K562 (cell line): Measurements from ENCODE around the gene PRAME. TPM values are rescaled to one million over a fixed set of nuclear protein-coding genes. Genes with fewer than 3 reads are reported as not detected.

Experiments
- FIP1L1 ChIP-seq: fragments of 200-400 bp; formaldehyde crosslinking; IDR thresholded peaks from 2 replicates; pipeline ENCODE4 v1.6.1; 2018; ENCODE audit warnings: mild to moderate bottlenecking, low read depth, low read length; ENCODE audit not compliant: poor library complexity, severe bottlenecking
- GABPB1 ChIP-seq: sonication (generic); formaldehyde crosslinking; IDR thresholded peaks from 2 replicates; pipeline ENCODE4 v1.8.0; 2022; ENCODE audit warnings: mild to moderate bottlenecking, missing genetic modification reagents
- HDAC1 ChIP-seq, 2 experiments: fragments of 450-650 bp; IDR thresholded peaks; 2 replicates each; pipeline ENCODE4 v1.6.1; 2016 to 2017; ENCODE audit warnings: inconsistent platforms in 1 of 2, mild to moderate bottlenecking in 1 of 2, moderate library complexity in 1 of 2
- MYBL2 ChIP-seq, 2 experiments: fragments of 450-650 bp in 1 of 2; sonication (generic) in 1 of 2; formaldehyde crosslinking in 1 of 2; IDR thresholded peaks; 2 replicates each; pipeline versions ENCODE4 v1.6.1 to v1.8.1; 2017 to 2022; ENCODE audit warnings: borderline replicate concordance in 1 of 2, inconsistent platforms in 1 of 2, low read depth in 1 of 2, mild to moderate bottlenecking in 1 of 2, missing genetic modification reagents in 1 of 2, moderate library complexity in 1 of 2
- PHF8 ChIP-seq: fragments of 200-600 bp; sonication (generic); IDR thresholded peaks from 2 replicates; pipeline ENCODE4 v1.6.1; 2012; ENCODE audit warnings: mixed run types, mild to moderate bottlenecking, inconsistent platforms, low read length, moderate library complexity, borderline replicate concordance
- POLR2A ChIP-seq: fragments of 450-650 bp; conservative IDR thresholded peaks from 2 replicates; pipeline ENCODE4 v1.6.1; 2016
- POLR2AphosphoS2 ChIP-seq: IDR thresholded peaks from 2 replicates; pipeline ENCODE4 v1.6.1; 2012; ENCODE audit warnings: low read length, improper control_type of control experiment
- RBM15 ChIP-seq: fragments of 200-400 bp; formaldehyde crosslinking; IDR thresholded peaks from 2 replicates; pipeline ENCODE4 v1.6.1; 2018; ENCODE audit warnings: mild to moderate bottlenecking, low read length, moderate library complexity; ENCODE audit not compliant: insufficient read depth
- STAG1 ChIP-seq: sonication (generic); formaldehyde crosslinking; IDR thresholded peaks from 2 replicates; pipeline ENCODE4 v1.5.0; 2020; ENCODE audit warnings: missing genetic modification reagents, borderline replicate concordance
- TRIM24 ChIP-seq, 2 experiments: fragments of 450-650 bp; IDR thresholded peaks; 2 replicates each; pipeline ENCODE4 v1.6.1; 2016
- UBTF ChIP-seq, 2 experiments: IDR thresholded peaks; 2 replicates each; pipeline ENCODE4 v1.6.1; 2012; ENCODE audit warnings: improper control_type of control experiment in 2 of 2, low read depth in 2 of 2, low read length in 2 of 2, borderline replicate concordance in 1 of 2
- USF1 ChIP-seq: sonication (generic); formaldehyde crosslinking; IDR thresholded peaks from 2 replicates; pipeline ENCODE4 v1.9.0; 2022; ENCODE audit warnings: mild to moderate bottlenecking, missing genetic modification reagents
- ZC3H4 ChIP-seq: sonication (generic); formaldehyde crosslinking; IDR thresholded peaks from 2 replicates; pipeline ENCODE4 v1.9.0; 2021; ENCODE audit warnings: missing genetic modification reagents, borderline replicate concordance
- ZFP30 ChIP-seq: fragments of 250-450 bp; sonication (Bioruptor Pico); IDR thresholded peaks from 2 replicates; pipeline ENCODE4 v1.8.0; 2022; ENCODE audit warnings: moderate library complexity, mild to moderate bottlenecking, inconsistent platforms, borderline replicate concordance
- polyA plus RNA-seq, 8 experiments: library from polyadenylated mRNA; depleted of rRNA in 4 of 8; stranded (reverse) in 5 of 8; unstranded in 3 of 8; fragments of >200 nt; fragmentation: Nextera tagmentation in 2 of 8; fragmentation: Illumina TruSeq in 1 of 8; extraction: Ambion mirVana in 2 of 8; extraction: Trizol in 1 of 8; gene quantifications; 2 replicates each; pipeline versions ENCODE4 v1.2.1 to v1.2.3, GENCODE V29; 2011 to 2014; ENCODE audit warnings: inconsistent platforms in 1 of 8, missing spikeins in 1 of 8
- total RNA-seq, 7 experiments: library from RNA; depleted of rRNA in 6 of 7; stranded (reverse); fragments of >200 nt in 6 of 7; fragmentation: Illumina TruSeq in 2 of 7; extraction: Trizol in 2 of 7; gene quantifications; 2 replicates each; pipeline versions ENCODE4 v1.2.1 to v1.2.3, GENCODE V29; 2011 to 2021; ENCODE audit warnings: low replicate concordance in 1 of 7
- TF ChIP-seq, protein P1 (sequence below): fragments of 450-650 bp; formaldehyde crosslinking; IDR thresholded peaks from 2 replicates; pipeline ENCODE4 v1.4.0; 2020; ENCODE audit warnings: mild to moderate bottlenecking, moderate library complexity
- TF ChIP-seq, protein P2 (sequence below): fragments of 250-450 bp; sonication (Bioruptor Pico); IDR thresholded peaks from 2 replicates; pipeline ENCODE4 v1.4.0; 2020
- TF ChIP-seq, protein P3 (sequence below): fragments of 250-450 bp; sonication (Bioruptor Pico); IDR thresholded peaks from 2 replicates; pipeline ENCODE4 v1.5.0; 2021; ENCODE audit warnings: mild to moderate bottlenecking, moderate library complexity

The PRAME gene
- total and polyA plus RNA-seq, 9 of the 15 experiments (the other 6 are each of a cell fraction or from before 2014, with no cell fraction given): 662 to 2,141 (median 1,142) TPM

GRCh38 chr22:22576244-22576988 is 17.4 kb upstream of the PRAME start (continued):
- 0 out of 4 replicates have a peak, but pooled peaks have one; percentile 49 to 71 for TF ChIP-seq UBTF (IDR thresholded peaks at IDR 0.05; ENCODE audit: borderline replicate concordance in 1 of 2, low read depth in 2 of 2, low read length in 2 of 2)
- TF ChIP-seq POLR2A: no peak
- TF ChIP-seq ZC3H4: peak; percentile 67; the same call in 1 of the 2 replicates
- TF ChIP-seq GABPB1 (CRISPR knock-in tag): 0 out of 2 replicates have a peak, but pooled peaks have one; percentile 26
- TF ChIP-seq RBM15: no peak
- TF ChIP-seq, protein P1, sequence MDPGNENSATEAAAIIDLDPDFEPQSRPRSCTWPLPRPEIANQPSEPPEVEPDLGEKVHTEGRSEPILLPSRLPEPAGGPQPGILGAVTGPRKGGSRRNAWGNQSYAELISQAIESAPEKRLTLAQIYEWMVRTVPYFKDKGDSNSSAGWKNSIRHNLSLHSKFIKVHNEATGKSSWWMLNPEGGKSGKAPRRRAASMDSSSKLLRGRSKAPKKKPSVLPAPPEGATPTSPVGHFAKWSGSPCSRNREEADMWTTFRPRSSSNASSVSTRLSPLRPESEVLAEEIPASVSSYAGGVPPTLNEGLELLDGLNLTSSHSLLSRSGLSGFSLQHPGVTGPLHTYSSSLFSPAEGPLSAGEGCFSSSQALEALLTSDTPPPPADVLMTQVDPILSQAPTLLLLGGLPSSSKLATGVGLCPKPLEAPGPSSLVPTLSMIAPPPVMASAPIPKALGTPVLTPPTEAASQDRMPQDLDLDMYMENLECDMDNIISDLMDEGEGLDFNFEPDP (CRISPR knock-in tag): 0 out of 2 replicates have a peak, but pooled peaks have one; percentile 57
- TF ChIP-seq, protein P2, sequence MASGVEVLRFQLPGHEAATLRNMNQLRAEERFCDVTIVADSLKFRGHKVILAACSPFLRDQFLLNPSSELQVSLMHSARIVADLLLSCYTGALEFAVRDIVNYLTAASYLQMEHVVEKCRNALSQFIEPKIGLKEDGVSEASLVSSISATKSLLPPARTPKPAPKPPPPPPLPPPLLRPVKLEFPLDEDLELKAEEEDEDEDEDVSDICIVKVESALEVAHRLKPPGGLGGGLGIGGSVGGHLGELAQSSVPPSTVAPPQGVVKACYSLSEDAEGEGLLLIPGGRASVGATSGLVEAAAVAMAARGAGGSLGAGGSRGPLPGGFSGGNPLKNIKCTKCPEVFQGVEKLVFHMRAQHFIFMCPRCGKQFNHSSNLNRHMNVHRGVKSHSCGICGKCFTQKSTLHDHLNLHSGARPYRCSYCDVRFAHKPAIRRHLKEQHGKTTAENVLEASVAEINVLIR: peak; percentile 5; the same call in 1 of the 2 replicates
- no peak for TF ChIP-seq HDAC1 (IDR thresholded peaks at IDR 0.05)
- no peak for TF ChIP-seq ZFP30 (CRISPR knock-in tag)
- TF ChIP-seq POLR2AphosphoS2: no peak
- TF ChIP-seq FIP1L1: no peak
- TF ChIP-seq TRIM24 (IDR thresholded peaks at IDR 0.05): no peak
- TF ChIP-seq, protein P3, sequence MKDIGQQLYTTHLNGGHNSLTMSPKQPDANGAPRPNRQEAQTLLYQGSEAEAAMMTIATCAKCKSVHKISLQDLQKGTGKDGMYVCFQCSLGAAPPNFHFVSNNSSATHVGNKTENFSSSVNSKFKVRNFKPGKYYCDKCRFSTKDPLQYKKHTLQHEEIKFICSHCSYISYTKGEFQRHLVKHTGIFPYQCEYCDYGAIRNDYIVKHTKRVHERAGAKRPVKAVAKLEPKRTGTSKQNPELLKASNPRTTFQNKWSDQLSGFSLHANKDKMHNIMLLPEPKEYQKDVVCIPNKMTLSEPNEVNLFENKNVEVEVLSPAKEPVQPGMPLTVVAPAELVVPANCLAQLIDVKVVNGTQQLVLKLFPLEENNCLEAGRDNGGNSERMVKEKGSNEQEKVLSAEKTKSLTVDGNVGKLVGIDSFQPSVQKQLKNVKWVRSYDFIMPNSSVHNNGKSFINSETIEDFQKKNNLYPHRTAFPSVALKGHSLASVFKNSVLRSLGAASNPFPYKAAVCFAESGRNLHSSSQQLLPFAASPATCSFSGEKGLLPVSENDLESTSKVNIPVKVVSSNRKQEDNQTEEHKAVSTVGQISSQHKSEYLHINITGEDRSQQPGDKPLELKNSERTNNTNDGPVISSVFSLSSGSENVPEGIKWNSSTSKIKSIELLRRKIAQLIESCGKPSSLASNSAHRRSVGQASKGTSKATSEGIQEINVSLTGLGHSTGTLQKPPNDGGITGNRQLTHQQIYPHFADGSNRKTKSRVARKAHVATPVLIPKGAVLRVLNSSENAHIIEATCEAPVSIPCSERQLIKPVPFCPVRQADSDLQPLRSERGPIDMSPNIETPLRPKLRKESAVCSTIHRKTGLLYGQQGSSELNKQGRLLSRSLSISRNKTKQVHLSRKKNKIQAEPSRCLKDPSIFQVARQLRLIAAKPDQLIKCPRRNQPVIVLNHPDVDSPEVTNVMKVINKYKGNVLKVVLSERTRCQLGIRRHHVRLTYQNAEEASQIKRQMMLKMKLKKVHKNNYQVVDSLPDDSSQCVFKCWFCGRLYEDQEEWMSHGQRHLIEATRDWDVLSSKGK (CRISPR knock-in tag): 0 out of 2 replicates have a peak, but pooled peaks have one; percentile 64
- TF ChIP-seq MYBL2 (IDR thresholded peaks at IDR 0.05; ENCODE audit: low read depth): no peak
- no peak for TF ChIP-seq MYBL2 (CRISPR knock-in tag; IDR thresholded peaks at IDR 0.05; ENCODE audit: borderline replicate concordance)
- TF ChIP-seq STAG1: peak; percentile 73
- no peak for TF ChIP-seq PHF8
- TF ChIP-seq USF1 (CRISPR knock-in tag): peak; percentile 53; the same call in 1 of the 2 replicates
